SK-N-DZ (cell line): ENCODE results near the gene MYO18B.

Experiments used
- DNase-seq: peaks from one replicate; pipeline ENCODE4 v3.0.0-alpha.2; 2015; ENCODE audit warnings: low spot score

MYO18B gene

GRCh38 chr22:25898707-25899365 lies 156.8 kb downstream of the MYO18B start:
- DNase-seq, result no peak

GRCh38 chr22:25899566-25899965 lies 157.6 kb downstream of the MYO18B start:
- no peak for DNase-seq

- no peak for DNase-seq
Measured at GRCh38 chr22:25900390-25900789, 158.4 kb downstream of the MYO18B start.

- no peak for DNase-seq
Measured at GRCh38 chr22:25900880-25901279, 158.9 kb downstream of the MYO18B start.

GRCh38 chr22:25902402-25902801 lies 160.4 kb downstream of the MYO18B start:
- no peak for DNase-seq

- no peak for DNase-seq
Measured at GRCh38 chr22:25903294-25903693, 161.3 kb downstream of the MYO18B start.

- DNase-seq, result no peak
Measured at GRCh38 chr22:25908212-25908611, 166.2 kb downstream of the MYO18B start.

GRCh38 chr22:25908755-25909154 lies 166.8 kb downstream of the MYO18B start:
- peak; percentile 78 for DNase-seq

GRCh38 chr22:25909614-25910387 lies 167.8 kb downstream of the MYO18B start:
- peak; percentile 64 for DNase-seq

GRCh38 chr22:25911243-25911972 lies 169.4 kb downstream of the MYO18B start:
- no peak for DNase-seq

GRCh38 chr22:25919452-25919851 lies 177.5 kb downstream of the MYO18B start:
- DNase-seq, result no peak

- DNase-seq, result no peak
Measured at GRCh38 chr22:25922141-25922540, 180.2 kb downstream of the MYO18B start.

- peak; percentile 92 for DNase-seq
Measured at GRCh38 chr22:25923914-25924313, 181.9 kb downstream of the MYO18B start.

GRCh38 chr22:25928038-25928437 lies 186.1 kb downstream of the MYO18B start:
- no peak for DNase-seq

GRCh38 chr22:25929321-25929878 lies 187.4 kb downstream of the MYO18B start:
- DNase-seq, result no peak

GRCh38 chr22:25930083-25930482 lies 188.1 kb downstream of the MYO18B start:
- DNase-seq, result no peak

- DNase-seq, result no peak
Measured at GRCh38 chr22:25930788-25931310, 188.9 kb downstream of the MYO18B start.

- no peak for DNase-seq
Measured at GRCh38 chr22:25933158-25933788, 191.3 kb downstream of the MYO18B start.

GRCh38 chr22:25935266-25936058 lies 193.5 kb downstream of the MYO18B start:
- no peak for DNase-seq

GRCh38 chr22:25938151-25938550 lies 196.2 kb downstream of the MYO18B start:
- DNase-seq, result no peak

GRCh38 chr22:25939384-25939783 lies 197.4 kb downstream of the MYO18B start:
- no peak for DNase-seq
